Thyroid gland (tissue), 4 donors: ENCODE measurements around the gene CD72.

Source experiments
- POLR2A ChIP-seq, 2 donors: fragments of 450-650 bp; IDR thresholded peaks; one replicate each; pipeline ENCODE4 v1.6.1; 2017; ENCODE audit warnings: antibody characterized with exemption in 2 of 2, mild to moderate bottlenecking in 2 of 2, moderate library complexity in 1 of 2
- TF ChIP-seq, protein P1 (sequence below), 6 experiments: fragments of 200-600 bp in 3 of 6; fragments of 450-650 bp in 3 of 6; sonication (generic) in 3 of 6; IDR thresholded peaks; one replicate each; pipeline ENCODE4 v1.5.1; 2016 to 2019; ENCODE audit warnings: antibody characterized with exemption in 6 of 6, mild to moderate bottlenecking in 2 of 6, inconsistent platforms in 1 of 6, moderate library complexity in 1 of 6

DNA sequence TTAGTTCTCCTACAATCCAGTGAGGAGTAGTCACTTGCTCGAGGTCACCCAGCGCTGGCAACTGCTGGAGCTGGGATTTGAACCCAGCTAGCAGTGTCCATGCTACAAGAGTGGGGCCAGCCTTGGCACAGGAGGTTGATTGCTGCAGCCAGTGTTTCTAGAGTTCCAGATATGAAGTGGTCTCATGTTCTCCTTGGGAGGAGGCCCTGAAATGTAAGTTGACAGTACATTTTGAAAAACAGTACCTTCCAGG lies 40.7 kb upstream of the CD72 start:
- TF ChIP-seq, protein P1, sequence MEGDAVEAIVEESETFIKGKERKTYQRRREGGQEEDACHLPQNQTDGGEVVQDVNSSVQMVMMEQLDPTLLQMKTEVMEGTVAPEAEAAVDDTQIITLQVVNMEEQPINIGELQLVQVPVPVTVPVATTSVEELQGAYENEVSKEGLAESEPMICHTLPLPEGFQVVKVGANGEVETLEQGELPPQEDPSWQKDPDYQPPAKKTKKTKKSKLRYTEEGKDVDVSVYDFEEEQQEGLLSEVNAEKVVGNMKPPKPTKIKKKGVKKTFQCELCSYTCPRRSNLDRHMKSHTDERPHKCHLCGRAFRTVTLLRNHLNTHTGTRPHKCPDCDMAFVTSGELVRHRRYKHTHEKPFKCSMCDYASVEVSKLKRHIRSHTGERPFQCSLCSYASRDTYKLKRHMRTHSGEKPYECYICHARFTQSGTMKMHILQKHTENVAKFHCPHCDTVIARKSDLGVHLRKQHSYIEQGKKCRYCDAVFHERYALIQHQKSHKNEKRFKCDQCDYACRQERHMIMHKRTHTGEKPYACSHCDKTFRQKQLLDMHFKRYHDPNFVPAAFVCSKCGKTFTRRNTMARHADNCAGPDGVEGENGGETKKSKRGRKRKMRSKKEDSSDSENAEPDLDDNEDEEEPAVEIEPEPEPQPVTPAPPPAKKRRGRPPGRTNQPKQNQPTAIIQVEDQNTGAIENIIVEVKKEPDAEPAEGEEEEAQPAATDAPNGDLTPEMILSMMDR (IDR thresholded peaks at IDR 0.05): no peak
- TF ChIP-seq POLR2A (IDR thresholded peaks at IDR 0.05): no peak
